NCI-H748 (cell line): ENCODE data around the gene SPSB1.
"Not testable (repeated sequence)": the region's sequence is repeated elsewhere in the genome, so short reads cannot be mapped to it uniquely, and the experiment has no call there.

Experiments used
- DNase-seq: peaks from one replicate; lab custom pipeline; 2025; ENCODE audit not compliant: unreplicated experiment; lab: John Stamatoyannopoulos, UW

The SPSB1 gene

DNA sequence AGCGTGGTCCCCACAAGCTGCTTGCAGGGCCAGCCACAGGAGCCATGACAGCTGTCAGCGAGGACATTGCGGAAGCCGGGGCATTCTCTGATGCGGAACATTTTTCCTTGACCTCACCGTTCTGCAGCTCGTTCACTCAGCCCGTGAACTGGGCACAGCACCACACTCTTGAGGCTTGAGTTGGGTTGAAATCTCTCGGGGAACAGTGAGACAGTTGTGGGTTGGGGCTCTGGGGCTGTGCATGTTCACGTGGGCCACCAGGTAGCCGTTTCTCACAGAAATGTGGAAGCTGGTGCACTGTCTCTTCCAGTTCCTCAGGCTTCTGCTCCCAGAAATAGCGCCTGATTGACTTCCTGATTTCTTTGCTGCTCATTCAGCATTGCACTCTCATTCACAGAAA lies 69.8 kb downstream of the SPSB1 start:
- DNase-seq = no peak

- no peak for DNase-seq
These were observed 70.4 kb downstream of the SPSB1 start for GRCh38 chr1:9363061-9363471.

DNA sequence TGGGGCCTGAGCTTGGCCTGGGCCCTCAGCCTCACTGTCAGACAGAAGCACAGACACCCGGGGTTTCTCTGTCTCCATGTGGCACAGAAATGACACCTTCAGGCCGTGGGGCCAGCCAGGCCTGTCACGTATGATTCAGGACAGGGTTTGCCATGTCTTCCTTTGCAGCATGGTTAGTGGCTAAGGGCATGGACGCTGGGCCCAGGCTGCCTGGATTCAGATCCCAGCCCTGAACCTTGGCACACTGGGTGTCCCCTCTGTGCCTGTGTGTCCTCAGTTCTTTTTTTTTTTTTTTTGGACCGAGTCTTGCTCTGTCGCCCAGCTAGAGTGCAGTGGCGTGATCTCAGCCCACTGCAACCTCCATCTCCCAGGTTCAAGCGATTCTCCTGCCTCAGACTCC lies 73.6 kb downstream of the SPSB1 start:
- DNase-seq = no peak

DNA sequence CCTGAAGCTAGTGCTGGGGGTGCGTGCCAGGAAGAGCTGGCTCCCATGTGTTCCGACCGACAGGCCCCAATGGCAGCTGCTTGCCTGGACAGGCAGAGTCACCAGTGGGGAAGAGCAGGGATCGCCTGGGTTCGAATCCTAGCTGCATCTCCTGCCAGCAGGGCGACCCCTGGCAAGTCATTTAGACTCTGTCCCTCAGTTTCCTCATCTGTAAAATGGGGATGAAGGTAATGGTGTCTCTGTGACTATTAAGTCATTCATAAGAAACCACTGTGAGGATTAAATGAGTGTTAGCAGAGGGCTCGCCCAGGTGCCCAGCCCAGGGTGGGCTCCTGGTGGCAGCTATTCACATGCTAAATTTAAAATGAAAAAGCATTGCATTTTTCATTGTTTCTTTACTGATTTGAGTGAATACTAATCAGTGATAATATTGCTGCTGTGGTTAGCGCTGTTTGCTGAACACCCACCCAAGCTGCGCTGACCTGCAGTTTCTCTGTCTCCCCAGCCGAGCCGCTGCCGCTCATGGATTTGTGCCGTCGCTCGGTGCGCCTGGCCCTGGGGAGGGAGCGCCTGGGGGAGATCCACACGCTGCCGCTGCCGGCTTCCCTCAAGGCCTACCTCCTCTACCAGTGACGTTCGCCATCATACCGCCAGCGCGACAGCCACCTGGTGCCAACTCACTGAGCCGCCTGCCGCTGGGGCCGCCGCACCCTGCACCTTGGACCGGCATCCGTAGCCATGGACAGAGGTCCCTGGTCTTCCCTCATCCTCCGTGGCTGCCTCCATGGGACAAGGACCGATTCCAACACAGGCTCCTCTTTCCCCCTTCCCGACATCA lies 74.5 kb downstream of the SPSB1 start:
- DNase-seq = no peak

GRCh38 chr1:9367806-9368205 lies 75.1 kb downstream of the SPSB1 start:
- no peak for DNase-seq

- no peak for DNase-seq
These were observed 75.7 kb downstream of the SPSB1 start for GRCh38 chr1:9368356-9368755.

- DNase-seq = no peak
These were observed 77.5 kb downstream of the SPSB1 start for GRCh38 chr1:9369964-9370788.

DNA sequence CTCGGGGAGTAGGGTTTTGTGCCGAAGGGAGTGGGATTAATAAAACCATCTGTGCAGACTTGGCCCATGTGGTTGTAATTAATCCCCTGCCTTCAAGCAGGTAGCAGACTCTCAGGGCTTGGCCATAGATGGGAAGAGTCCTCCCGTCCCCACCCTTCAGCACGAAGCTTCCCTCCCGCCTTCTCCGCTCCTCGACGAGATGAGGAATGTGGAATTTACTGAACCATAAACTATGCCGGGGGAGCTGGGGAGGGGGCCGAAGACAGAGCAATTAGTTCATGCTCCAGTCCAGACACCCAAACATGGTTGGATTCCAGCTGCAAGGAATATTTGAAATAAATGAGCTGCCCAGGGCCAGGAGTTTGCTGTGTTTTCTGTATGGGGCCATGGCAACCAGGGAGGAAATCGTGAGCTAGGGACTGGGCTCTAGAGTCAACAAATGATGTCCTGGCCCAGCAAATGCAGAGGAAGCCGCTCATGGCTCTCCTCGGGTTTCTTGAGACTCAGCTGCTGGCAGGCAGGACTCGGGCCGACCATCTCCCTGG lies 78.8 kb downstream of the SPSB1 start:
- DNase-seq = no peak

- DNase-seq = no peak
These were observed 79.3 kb downstream of the SPSB1 start for GRCh38 chr1:9371951-9372350.

DNA sequence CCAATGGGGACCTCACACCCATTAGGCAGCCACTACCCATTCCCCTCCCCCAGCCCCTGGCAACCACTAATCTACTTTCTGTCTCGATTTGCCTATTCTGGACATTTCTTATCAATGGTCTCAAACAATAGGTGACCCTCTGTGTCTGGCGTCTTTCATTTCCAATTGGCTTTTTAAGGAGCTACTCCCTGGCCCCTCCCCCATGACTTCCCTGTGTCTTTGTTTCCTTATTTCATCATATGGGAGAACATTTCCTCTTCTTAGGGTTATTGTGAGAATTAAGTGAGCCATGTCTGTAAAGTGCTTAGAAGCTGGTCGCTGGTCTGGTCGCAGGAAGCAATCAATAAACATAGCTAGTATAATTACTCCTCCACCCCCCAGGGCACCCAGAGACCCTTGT lies 80.9 kb downstream of the SPSB1 start:
- DNase-seq = no peak

DNA sequence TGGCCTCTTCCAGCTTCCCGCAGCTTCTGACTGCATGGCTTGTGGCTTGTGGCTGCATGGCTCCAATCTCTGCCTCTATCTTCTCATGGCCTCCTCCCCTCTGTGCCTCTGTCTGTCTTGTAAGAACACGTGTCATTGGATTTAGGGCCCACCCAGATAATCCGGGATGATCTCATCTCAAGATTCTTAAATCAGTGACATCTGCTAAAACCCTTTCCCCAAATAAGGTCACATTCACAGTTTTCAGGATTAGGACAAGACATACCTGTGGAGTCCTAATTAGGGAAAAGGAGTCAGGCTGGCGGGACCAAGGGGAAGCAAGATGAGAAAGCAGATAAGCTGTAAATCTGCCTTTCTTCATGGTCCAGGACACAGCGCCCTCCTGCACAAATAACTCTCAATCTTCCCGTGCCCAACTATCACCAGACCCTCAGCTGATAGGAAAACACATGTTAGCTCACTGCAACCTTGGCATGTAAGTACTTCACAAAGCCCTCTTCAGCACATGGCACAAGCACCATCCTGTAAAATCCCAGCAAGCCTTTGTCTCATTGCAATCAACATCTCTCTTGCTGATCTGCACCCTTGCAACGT lies 82.2 kb downstream of the SPSB1 start:
- DNase-seq = no peak

DNA sequence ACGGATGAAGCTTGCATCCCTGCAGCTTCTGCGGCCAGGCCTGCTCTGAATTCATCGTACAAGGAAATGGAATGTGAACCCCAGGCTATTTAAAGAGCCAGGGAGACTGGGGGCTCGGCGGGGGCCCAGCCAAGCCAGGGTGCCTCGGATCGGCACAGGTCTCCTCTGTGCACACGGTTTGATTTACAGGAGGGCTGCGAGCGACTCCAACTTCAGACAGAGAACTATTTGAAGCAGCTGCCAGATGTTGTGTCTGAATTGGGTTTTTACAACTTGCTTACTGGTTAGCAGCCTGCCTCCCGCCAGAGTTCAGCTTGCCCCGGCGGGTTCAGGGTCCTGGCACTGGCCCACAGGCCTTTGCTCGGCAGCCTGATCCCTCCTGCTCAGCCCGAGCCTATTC lies 83.2 kb downstream of the SPSB1 start:
- no peak for DNase-seq

DNA sequence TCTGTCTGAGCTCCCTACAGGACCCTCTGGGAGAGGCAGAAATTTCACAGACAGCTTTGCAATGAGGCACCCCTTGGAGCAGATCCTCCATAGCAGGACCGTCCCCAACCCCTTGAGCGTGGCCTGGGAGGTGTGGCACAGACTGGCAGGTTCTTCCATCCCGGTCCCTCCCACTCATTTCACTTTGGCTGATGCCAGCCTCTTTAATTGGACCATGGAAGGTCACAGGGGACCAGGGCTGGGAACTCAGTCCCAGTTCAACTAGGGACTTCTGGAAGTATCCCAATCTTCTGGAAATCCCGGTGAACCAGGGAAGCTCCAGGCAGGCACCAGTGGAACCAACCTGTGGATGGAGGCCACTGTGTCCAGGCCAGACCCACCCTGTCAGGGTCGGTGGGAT lies 83.7 kb downstream of the SPSB1 start:
- no peak for DNase-seq

DNA sequence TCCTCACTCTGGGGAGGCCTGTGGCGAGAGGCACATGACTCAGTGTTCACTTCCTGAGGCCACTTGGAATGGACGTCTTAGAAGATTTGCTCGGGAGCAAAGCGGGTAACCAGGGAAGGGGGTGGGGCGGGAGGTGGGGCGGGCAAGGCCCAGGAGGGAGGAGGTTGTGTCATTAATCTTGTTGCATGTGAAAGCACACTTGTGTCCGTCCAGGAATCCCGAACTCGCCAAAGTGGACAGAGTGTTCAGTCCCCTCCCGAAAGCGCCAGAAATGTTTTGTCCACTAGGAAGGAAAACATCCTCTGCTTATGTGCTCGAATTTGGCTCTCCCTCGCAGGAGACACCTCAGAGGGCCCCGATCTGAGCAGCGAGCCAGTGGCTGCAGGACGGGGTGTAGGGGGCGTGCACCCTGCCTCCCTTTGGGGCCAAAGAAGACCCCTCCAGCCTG lies 84.2 kb downstream of the SPSB1 start:
- DNase-seq = no peak

- DNase-seq = no peak
These were observed 86.1 kb downstream of the SPSB1 start for GRCh38 chr1:9378801-9379200.

DNA sequence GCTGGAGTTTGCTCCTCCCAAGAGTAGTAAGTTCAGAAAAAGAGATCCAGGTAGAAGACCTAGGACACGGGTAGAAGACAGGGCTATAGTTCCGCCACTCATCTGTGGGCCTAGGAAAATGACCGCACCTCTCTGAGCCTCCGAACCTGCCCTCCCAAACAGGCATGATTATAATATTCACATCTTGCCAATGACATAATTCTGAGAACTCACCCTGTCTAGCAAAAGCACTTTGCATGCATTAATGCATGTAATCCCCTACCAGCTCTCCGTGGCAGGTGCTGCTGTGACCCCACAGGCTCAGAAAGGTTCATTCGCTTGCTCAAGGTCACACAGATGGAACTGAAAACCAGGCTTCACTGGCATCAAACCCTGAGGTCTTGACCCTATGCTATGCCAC lies 88.0 kb downstream of the SPSB1 start:
- DNase-seq = no peak

- no peak for DNase-seq
These were observed 90.2 kb downstream of the SPSB1 start for GRCh38 chr1:9382643-9383491.

- DNase-seq = no peak
These were observed 91.4 kb downstream of the SPSB1 start for GRCh38 chr1:9384128-9384527.

GRCh38 chr1:9384751-9385245 lies 92.1 kb downstream of the SPSB1 start:
- DNase-seq = no peak

- DNase-seq = not testable (repeated sequence)
These were observed 92.7 kb downstream of the SPSB1 start for GRCh38 chr1:9385392-9385791.
